GM12878 (cell line): Measurements from ENCODE around the gene OR51A7. TPM values are rescaled to one million over a fixed set of nuclear protein-coding genes. Genes with fewer than 3 reads are reported as not detected.

Source experiments
- ATAC-seq: fragments of 200-7000 bp; cut with Tn5 transposase; 3 replicates; pipeline ENCODE4 v1.9.1; 2020; ENCODE audit warnings: mild to moderate bottlenecking, moderate library complexity
- BruUV-seq: library from RNA; stranded (reverse); fragments of 400-500 nt; replicated peaks from 2 replicates; lab custom pipeline; 2021; lab: Mats Ljungman, UMichigan
- CTCF ChIA-PET: fragments of 300-600 bp; sonication (Branson Sonifier 250); formaldehyde crosslinking; extraction: SDS; loops from one replicate; lab custom pipeline; 2021; ENCODE audit warnings: inconsistent platforms; lab: Yijun Ruan, JAX
- POLR2A ChIA-PET: fragments of 350-600 bp; formaldehyde crosslinking; extraction: SDS; loops from one replicate; lab custom pipeline; 2021; ENCODE audit warnings: inconsistent platforms; lab: Charles Lee
- RAD21 ChIA-PET: fragments of 300-600 bp; sonication (Branson Sonifier 250); formaldehyde crosslinking; loops from one replicate; lab custom pipeline; 2023; ENCODE audit warnings: antibody characterized with exemption; ENCODE audit not compliant: unreplicated experiment; lab: Charles Lee
- SMC1A ChIA-PET: fragments of 300-600 bp; sonication (Branson Sonifier 250); formaldehyde crosslinking; loops from one replicate; lab custom pipeline; 2023; ENCODE audit not compliant: unreplicated experiment, uncharacterized antibody; lab: Charles Lee
- DNase-seq: peaks from one replicate; pipeline ENCODE4 v3.0.0-alpha.2; 2011; ENCODE audit warnings: low read depth, low spot score
- FAIRE-seq: peaks from 3 replicates; lab custom pipeline; 2011; peaks lifted over from hg19 to GRCh38; lab: Jason Lieb, UNC
- H2AFZ ChIP-seq: 2 replicates; pipeline ENCODE4 v1.6.0; 2011; ENCODE audit warnings: low read depth, low read length, control low read depth; ENCODE audit not compliant: control insufficient read depth
- H3K27ac ChIP-seq: 2 replicates; pipeline ENCODE4 v1.5.1; 2011; ENCODE audit warnings: control low read depth; ENCODE audit not compliant: control insufficient read depth, insufficient read depth
- H3K27me3 ChIP-seq, 2 experiments: replicated peaks in 1 of 2; 2 replicates each; pipeline versions ENCODE4 v1.6.0 to v1.6.1; 2011; ENCODE audit warnings: low read length in 1 of 2; ENCODE audit not compliant: control insufficient read depth in 2 of 2, insufficient read depth in 2 of 2
- H3K36me3 ChIP-seq, 2 experiments: 2 replicates each; pipeline ENCODE4 v1.5.1; 2011; ENCODE audit warnings: low read length in 1 of 2; ENCODE audit not compliant: control insufficient read depth in 2 of 2, insufficient read depth in 2 of 2
- H3K4me1 ChIP-seq: 2 replicates; pipeline ENCODE4 v1.6.1; 2011; ENCODE audit warnings: mild to moderate bottlenecking, low read length, moderate library complexity, mixed read lengths; ENCODE audit not compliant: control insufficient read depth, insufficient read depth
- H3K4me2 ChIP-seq: 2 replicates; pipeline ENCODE4 v1.6.0; 2011; ENCODE audit warnings: control low read depth; ENCODE audit not compliant: control insufficient read depth, insufficient read depth
- H3K4me3 ChIP-seq: fragments of 200-600 bp; sonication (generic); 2 replicates; pipeline ENCODE4 v1.5.1; 2016
- H3K79me2 ChIP-seq: 2 replicates; pipeline ENCODE4 v1.6.0; 2011; ENCODE audit warnings: low read length; ENCODE audit not compliant: control insufficient read depth, insufficient read depth
- H3K9ac ChIP-seq: 2 replicates; pipeline ENCODE4 v1.8.0; 2011; ENCODE audit warnings: low read length, control low read depth, mixed read lengths; ENCODE audit not compliant: control insufficient read depth, insufficient read depth
- H3K9me3 ChIP-seq: replicated peaks from 3 replicates; pipeline ENCODE4 v1.5.1; 2011; ENCODE audit warnings: mild to moderate bottlenecking, low read length; ENCODE audit not compliant: control insufficient read depth, insufficient read depth
- H4K20me1 ChIP-seq: 2 replicates; pipeline ENCODE4 v1.6.0; 2011; ENCODE audit not compliant: control insufficient read depth, insufficient read depth
- BCL11A ChIP-seq: IDR thresholded peaks from 2 replicates; pipeline ENCODE4 v1.6.1; 2011; ENCODE audit warnings: low read depth, low read length
- BCLAF1 ChIP-seq: fragments of 450-650 bp; IDR thresholded peaks from 2 replicates; pipeline ENCODE4 v1.6.1; 2017; ENCODE audit warnings: antibody characterized with exemption, mild to moderate bottlenecking, moderate library complexity
- FOXM1 ChIP-seq: IDR thresholded peaks from 2 replicates; pipeline ENCODE4 v1.6.1; 2012; ENCODE audit warnings: low read depth, mild to moderate bottlenecking, inconsistent platforms, low read length, moderate library complexity
- HDAC6 ChIP-seq: fragments of 200-600 bp; sonication (generic); IDR thresholded peaks from one replicate; pipeline ENCODE4 v1.8.0; 2017; ENCODE audit warnings: antibody characterized with exemption; ENCODE audit not compliant: unreplicated experiment
- NFYA ChIP-seq: IDR thresholded peaks from 2 replicates; pipeline ENCODE4 v1.6.1; 2011; ENCODE audit warnings: low read depth, mild to moderate bottlenecking, low read length, improper control_type of control experiment, borderline replicate concordance
- POLR2A ChIP-seq: IDR thresholded peaks from 2 replicates; pipeline ENCODE4 v1.6.1; 2011; ENCODE audit warnings: low read depth, mild to moderate bottlenecking, low read length
- RBBP5 ChIP-seq: fragments of 200-600 bp; sonication (generic); conservative IDR thresholded peaks from 2 replicates; pipeline ENCODE4 v1.6.1; 2016
- RFX5 ChIP-seq: IDR thresholded peaks from 2 replicates; pipeline ENCODE4 v1.6.1; 2011; ENCODE audit warnings: low read depth, low read length, improper control_type of control experiment
- SMAD5 ChIP-seq: IDR thresholded peaks from 2 replicates; pipeline ENCODE4 v1.6.1; 2016; ENCODE audit warnings: antibody characterized with exemption, low read depth
- SREBF2 ChIP-seq: IDR thresholded peaks from 2 replicates; pipeline ENCODE4 v1.6.1; 2012; ENCODE audit warnings: mild to moderate bottlenecking, low read length
- STAT3 ChIP-seq: IDR thresholded peaks from 2 replicates; pipeline ENCODE4 v1.6.1; 2011; ENCODE audit warnings: low read depth, low read length, improper control_type of control experiment
- TCF12 ChIP-seq: IDR thresholded peaks from 2 replicates; pipeline ENCODE4 v1.6.1; 2011; ENCODE audit warnings: low read depth, mild to moderate bottlenecking, low read length
- WGBS: methylation state at CpG from one replicate; pipeline ENCODE4 v1.1.6; 2016; ENCODE audit warnings: low lambda C conversion rate; ENCODE audit not compliant: insufficient replicate concordance, insufficient coverage; ENCODE audit errors: missing lambda C conversion rate; 5-methylcytosine and 5-hydroxymethylcytosine counted together
- in situ Hi-C: fragments of 300-500 bp; cut with MboI; formaldehyde crosslinking; loops from 9 replicates; pipeline ENCODE4 v1.14.3; 2018; ENCODE audit warnings: mixed read lengths
- intact Hi-C: fragments of 100-400 bp; cut with micrococcal nuclease; formaldehyde crosslinking; loops from one replicate; pipeline ENCODE4 v1.14.2; 2022; ENCODE audit not compliant: unreplicated experiment
- polyA plus RNA-seq, 11 experiments: library from polyadenylated mRNA; depleted of rRNA in 4 of 11; unstranded in 6 of 11; stranded (reverse) in 5 of 11; fragments of >200 nt; fragmentation: Nextera tagmentation in 4 of 11; fragmentation: Illumina TruSeq in 1 of 11; extraction: Ambion mirVana in 4 of 11; extraction: Trizol in 1 of 11; gene quantifications; 1 replicate in 1 of 11; 2 replicates in 10 of 11; pipeline versions ENCODE4 v1.2.1 to v1.2.3, GENCODE V29; 2011 to 2016; ENCODE audit warnings: inconsistent platforms in 2 of 11, missing spikeins in 2 of 11, low read depth in 1 of 11
- total RNA-seq, 4 experiments: library from RNA; depleted of rRNA in 3 of 4; stranded (reverse); fragments of >200 nt in 3 of 4; fragmentation: Illumina TruSeq in 1 of 4; extraction: Trizol in 1 of 4; gene quantifications; 2 replicates each; pipeline versions ENCODE4 v1.2.1 to v1.2.3, GENCODE V29; 2013 to 2021
- TF ChIP-seq, protein P1 (sequence below): fragments of 450-650 bp; IDR thresholded peaks from 2 replicates; pipeline ENCODE4 v1.6.1; 2017; ENCODE audit warnings: mild to moderate bottlenecking, low read depth, inconsistent platforms; ENCODE audit not compliant: poor library complexity, severe bottlenecking
- TF ChIP-seq, protein P2 (sequence below): IDR thresholded peaks from 2 replicates; pipeline ENCODE4 v1.6.1; 2012; ENCODE audit warnings: low read length, inconsistent platforms
- TF ChIP-seq, protein P3 (sequence below): IDR thresholded peaks from 2 replicates; pipeline ENCODE4 v1.6.1; 2011; ENCODE audit warnings: borderline replicate concordance, low read depth, mild to moderate bottlenecking, moderate library complexity, low read length; ENCODE audit not compliant: insufficient read depth, poor library complexity, severe bottlenecking

OR51A7 gene
- total and polyA plus RNA-seq, 10 of the 15 experiments (the other 5 are each of a cell fraction or from before 2014, with no cell fraction given), result not detected

- no peaks in the 10 kb centered on the region for H3K4me1 ChIP-seq
- no peak overlapping the region for H3K9ac ChIP-seq
- FAIRE-seq (no peak), ATAC-seq (no peak), DNase-seq (no peak)
- no peaks in the 10 kb centered on the region for H3K27me3 ChIP-seq
- ChIA-PET CTCF (no interaction called here), POLR2A (no interaction called here), SMC1A (no interaction called here), RAD21 (no interaction called here)
- no peaks in the 10 kb centered on the region for H3K36me3 ChIP-seq
- intact Hi-C loops, result no loop called here
- no peaks in the 10 kb centered on the region for H4K20me1 ChIP-seq
- H3K4me2 ChIP-seq, result no peak overlapping the region
- no peaks in the 10 kb centered on the region for H3K9me3 ChIP-seq
- TF ChIP-seq SREBF2 (no peak), POLR2A (no peak), STAT3 (no peak), HDAC6 (no peak), TCF12 (no peak), RBBP5 (no peak), NFYA (no peak), BCL11A (no peak), RFX5 (no peak), FOXM1 (no peak), SMAD5 (no peak), BCLAF1 (no peak)
- TF ChIP-seq, protein P1, sequence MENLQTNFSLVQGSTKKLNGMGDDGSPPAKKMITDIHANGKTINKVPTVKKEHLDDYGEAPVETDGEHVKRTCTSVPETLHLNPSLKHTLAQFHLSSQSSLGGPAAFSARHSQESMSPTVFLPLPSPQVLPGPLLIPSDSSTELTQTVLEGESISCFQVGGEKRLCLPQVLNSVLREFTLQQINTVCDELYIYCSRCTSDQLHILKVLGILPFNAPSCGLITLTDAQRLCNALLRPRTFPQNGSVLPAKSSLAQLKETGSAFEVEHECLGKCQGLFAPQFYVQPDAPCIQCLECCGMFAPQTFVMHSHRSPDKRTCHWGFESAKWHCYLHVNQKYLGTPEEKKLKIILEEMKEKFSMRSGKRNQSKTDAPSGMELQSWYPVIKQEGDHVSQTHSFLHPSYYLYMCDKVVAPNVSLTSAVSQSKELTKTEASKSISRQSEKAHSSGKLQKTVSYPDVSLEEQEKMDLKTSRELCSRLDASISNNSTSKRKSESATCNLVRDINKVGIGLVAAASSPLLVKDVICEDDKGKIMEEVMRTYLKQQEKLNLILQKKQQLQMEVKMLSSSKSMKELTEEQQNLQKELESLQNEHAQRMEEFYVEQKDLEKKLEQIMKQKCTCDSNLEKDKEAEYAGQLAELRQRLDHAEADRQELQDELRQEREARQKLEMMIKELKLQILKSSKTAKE, result no peak
- TF ChIP-seq, protein P2, sequence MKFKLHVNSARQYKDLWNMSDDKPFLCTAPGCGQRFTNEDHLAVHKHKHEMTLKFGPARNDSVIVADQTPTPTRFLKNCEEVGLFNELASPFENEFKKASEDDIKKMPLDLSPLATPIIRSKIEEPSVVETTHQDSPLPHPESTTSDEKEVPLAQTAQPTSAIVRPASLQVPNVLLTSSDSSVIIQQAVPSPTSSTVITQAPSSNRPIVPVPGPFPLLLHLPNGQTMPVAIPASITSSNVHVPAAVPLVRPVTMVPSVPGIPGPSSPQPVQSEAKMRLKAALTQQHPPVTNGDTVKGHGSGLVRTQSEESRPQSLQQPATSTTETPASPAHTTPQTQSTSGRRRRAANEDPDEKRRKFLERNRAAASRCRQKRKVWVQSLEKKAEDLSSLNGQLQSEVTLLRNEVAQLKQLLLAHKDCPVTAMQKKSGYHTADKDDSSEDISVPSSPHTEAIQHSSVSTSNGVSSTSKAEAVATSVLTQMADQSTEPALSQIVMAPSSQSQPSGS, result no peak
- TF ChIP-seq, protein P3, sequence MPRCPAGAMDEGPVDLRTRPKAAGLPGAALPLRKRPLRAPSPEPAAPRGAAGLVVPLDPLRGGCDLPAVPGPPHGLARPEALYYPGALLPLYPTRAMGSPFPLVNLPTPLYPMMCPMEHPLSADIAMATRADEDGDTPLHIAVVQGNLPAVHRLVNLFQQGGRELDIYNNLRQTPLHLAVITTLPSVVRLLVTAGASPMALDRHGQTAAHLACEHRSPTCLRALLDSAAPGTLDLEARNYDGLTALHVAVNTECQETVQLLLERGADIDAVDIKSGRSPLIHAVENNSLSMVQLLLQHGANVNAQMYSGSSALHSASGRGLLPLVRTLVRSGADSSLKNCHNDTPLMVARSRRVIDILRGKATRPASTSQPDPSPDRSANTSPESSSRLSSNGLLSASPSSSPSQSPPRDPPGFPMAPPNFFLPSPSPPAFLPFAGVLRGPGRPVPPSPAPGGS, result no peak
- WGBS, result 0% methylated on average over 1 of the region's 1 CpG
- no peak overlapping the region for H3K27ac ChIP-seq
- no peak overlapping the region for H2AFZ ChIP-seq
- no peak overlapping the region for H3K4me3 ChIP-seq
- H3K79me2 ChIP-seq, result no peaks in the 10 kb centered on the region
- BruUV-seq, result no TSS peak
- in situ Hi-C loops, result no loop called here
Observed at GRCh38 chr11:4887591-4887990, 16.0 kb upstream of the OR51A7 start.
